Left ventricle myocardium inferior (tissue), 1 donor: ENCODE results near the gene CALHM1. TPM values are rescaled to one million over a fixed set of nuclear protein-coding genes. Genes with fewer than 3 reads are reported as not detected.

Experiments
- DNase-seq: peaks from one replicate; pipeline ENCODE4 v3.0.0-alpha.2; 2020
- H3K27ac ChIP-seq: fragments of 200-600 bp; replicated peaks from 2 replicates; pipeline ENCODE4 v1.8.0; 2021
- H3K27me3 ChIP-seq: fragments of 200-600 bp; 2 replicates; pipeline ENCODE4 v1.8.0; 2021; ENCODE audit warnings: low read depth
- H3K36me3 ChIP-seq: fragments of 200-600 bp; 2 replicates; pipeline ENCODE4 v1.8.0; 2021
- H3K4me1 ChIP-seq: fragments of 200-600 bp; 2 replicates; pipeline ENCODE4 v1.8.0; 2021
- H3K4me3 ChIP-seq: fragments of 200-600 bp; 2 replicates; pipeline ENCODE4 v1.8.0; 2021; ENCODE audit warnings: mild to moderate bottlenecking, moderate library complexity
- H3K9me3 ChIP-seq: fragments of 200-600 bp; replicated peaks from 2 replicates; pipeline ENCODE4 v1.8.0; 2021
- CTCF ChIP-seq: fragments of 200-600 bp; IDR thresholded peaks from 2 replicates; pipeline ENCODE4 v1.8.0; 2021; ENCODE audit warnings: antibody characterized with exemption, mild to moderate bottlenecking, borderline replicate concordance
- intact Hi-C: fragments of 100-400 bp; cut with micrococcal nuclease; formaldehyde crosslinking; loops from one replicate; pipeline ENCODE4 v1.11.0; 2022
- total RNA-seq: library from RNA; stranded (reverse); fragmentation: NEBNext Ultra II Directional; extraction: Animal tissue kit (Norgen Biotek cat#: 25700); gene quantifications from one replicate; pipeline ENCODE4 v1.2.1, GENCODE V29; 2021
- donor health status: DM: no; HTN: yes; CAD: no; lungs with severe emphysema.

CALHM1 gene
- total RNA-seq, 1 donor from 2014 or later: not detected

GRCh38 chr10:103479135-103479534, 20.4 kb upstream of the CALHM1 start, which contains the start of gene CALHM3:
CALHM3 (minus strand) TSS chr10:103479240; CDS start chr10:103479032, 208 bp downstream.
- intact Hi-C loops: no loop called here
- no peaks in the 10 kb centered on the region for H3K9me3 ChIP-seq
- no peak within 1 kb of the TSS for H3K27ac ChIP-seq
- TF ChIP-seq CTCF: no peak
- H3K4me1 ChIP-seq: peaks cover 7% of the 10 kb centered on the region
- no peaks in the 10 kb centered on the region for H3K36me3 ChIP-seq
- no peak within 1 kb of the TSS for H3K4me3 ChIP-seq
- DNase-seq: no peak
- H3K27me3 ChIP-seq: peaks cover 17% of the 10 kb centered on the region

GRCh38 chr10:103478671-103479070, 20.0 kb upstream of the CALHM1 start:
- Histone ChIP-seq H3K4me1 (peaks cover 7% of the 10 kb centered on the region), H3K36me3 (no peaks in the 10 kb centered on the region), H3K4me3 (no peak overlapping the region), H3K27ac (no peak overlapping the region), H3K27me3 (peaks cover 17% of the 10 kb centered on the region), H3K9me3 (no peaks in the 10 kb centered on the region)
- TF ChIP-seq CTCF: no peak
- DNase-seq: no peak
- intact Hi-C loops: no loop called here

- no peak for TF ChIP-seq CTCF
- Histone ChIP-seq H3K27me3 (peaks cover 23% of the 10 kb centered on the region), H3K27ac (no peak overlapping the region), H3K4me3 (no peak overlapping the region), H3K9me3 (no peaks in the 10 kb centered on the region), H3K36me3 (no peaks in the 10 kb centered on the region), H3K4me1 (peaks cover 3% of the 10 kb centered on the region)
- intact Hi-C loops: no loop called here
- no peak for DNase-seq
These were observed 17.5 kb upstream of the CALHM1 start for GRCh38 chr10:103476046-103476768.

GRCh38 chr10:103475437-103475836, 16.7 kb upstream of the CALHM1 start:
- Histone ChIP-seq H3K4me3 (no peak overlapping the region), H3K4me1 (no peaks in the 10 kb centered on the region), H3K27me3 (peaks cover 23% of the 10 kb centered on the region), H3K36me3 (no peaks in the 10 kb centered on the region), H3K9me3 (no peaks in the 10 kb centered on the region), H3K27ac (no peak overlapping the region)
- no peak for TF ChIP-seq CTCF
- no peak for DNase-seq
- intact Hi-C loops: no loop called here

GRCh38 chr10:103474077-103474476, 15.4 kb upstream of the CALHM1 start:
- DNase-seq: no peak
- no peak for TF ChIP-seq CTCF

More at GRCh38 chr10:103474077-103474476, 15.4 kb upstream of the CALHM1 start:
- intact Hi-C loops: no loop called here
- Histone ChIP-seq H3K36me3 (no peaks in the 10 kb centered on the region), H3K27ac (no peak overlapping the region), H3K9me3 (no peaks in the 10 kb centered on the region), H3K4me3 (no peak overlapping the region), H3K4me1 (no peaks in the 10 kb centered on the region), H3K27me3 (peaks cover 23% of the 10 kb centered on the region)
